ENCODE results near the gene FGF14. TPM values are rescaled to one million over a fixed set of nuclear protein-coding genes. Genes with fewer than 3 reads are reported as not detected.

Gene FGF14
- total RNA-seq, 2 experiments from 2014 or later, result not detected

- Histone ChIP-seq H3K4me1 (ENCODE audit: insufficient read depth, low read length, poor library complexity, severe bottlenecking) (no peaks in the 10 kb centered on the region), H3K4me3 (ENCODE audit: low read depth, low read length, poor library complexity, severe bottlenecking) (no peak overlapping the region), H4K20me1 (ENCODE audit: insufficient read depth, low read length) (no peaks in the 10 kb centered on the region), H2AFZ (ENCODE audit: low read length) (no peak overlapping the region), H3K4me2 (ENCODE audit: low read length) (no peak overlapping the region), H3K9me3 (ENCODE audit: low read length) (no peaks in the 10 kb centered on the region), H3K79me2 (ENCODE audit: insufficient read depth, low read depth, low read length) (no peaks in the 10 kb centered on the region), H3K27ac (ENCODE audit: low read depth, low read length, poor library complexity, severe bottlenecking) (no peak overlapping the region), H3K9me2 (ENCODE audit: insufficient read depth, low read length) (no peaks in the 10 kb centered on the region), H3K36me3 (ENCODE audit: insufficient read depth, low read length) (no peaks in the 10 kb centered on the region)
- ChIA-PET POLR2A (no interaction called here), CTCF (ENCODE audit: unreplicated experiment) (no interaction called here)
- DNase-seq (ENCODE audit: low spot score), result no peak
- no TSS peak for BruUV-seq (replicated peaks)
- TF ChIP-seq EZH2phosphoT487 (IDR thresholded peaks at IDR 0.05; ENCODE audit: borderline replicate concordance, low read depth, low read length) (no peak), CTCF (conservative IDR thresholded peaks at IDR 0.05; ENCODE audit: low read length) (no peak)
- intact Hi-C loops (cut with micrococcal nuclease; ENCODE audit: unreplicated experiment), result no loop called here
Measured at GRCh38 chr13:102291587-102292218, 110.1 kb downstream of the FGF14 start.

GRCh38 chr13:102289606-102290005 is 112.2 kb downstream of the FGF14 start:
- H3K27ac ChIP-seq (ENCODE audit: low read depth, low read length, poor library complexity, severe bottlenecking), result no peak overlapping the region
- no peaks in the 10 kb centered on the region for H3K79me2 ChIP-seq (ENCODE audit: insufficient read depth, low read depth, low read length)
- ChIA-PET CTCF (ENCODE audit: unreplicated experiment) (no interaction called here), POLR2A (interaction anchor here (0.7 kb wide), 1 partner anchor 68 kb away, joined by 3 read pairs; no protein-coding TSS in a partner anchor)
- no peak overlapping the region for H3K4me3 ChIP-seq (ENCODE audit: low read depth, low read length, poor library complexity, severe bottlenecking)
- intact Hi-C loops (cut with micrococcal nuclease; ENCODE audit: unreplicated experiment), result no loop called here
- no peaks in the 10 kb centered on the region for H4K20me1 ChIP-seq (ENCODE audit: insufficient read depth, low read length)
- TF ChIP-seq EZH2phosphoT487 (IDR thresholded peaks at IDR 0.05; ENCODE audit: borderline replicate concordance, low read depth, low read length), result no peak
- no peak for TF ChIP-seq CTCF (conservative IDR thresholded peaks at IDR 0.05; ENCODE audit: low read length)
- no peaks in the 10 kb centered on the region for H3K9me3 ChIP-seq (ENCODE audit: low read length)
- H3K4me1 ChIP-seq (ENCODE audit: insufficient read depth, low read length, poor library complexity, severe bottlenecking), result no peaks in the 10 kb centered on the region
- DNase-seq (ENCODE audit: low spot score), result no peak
- H3K4me2 ChIP-seq (ENCODE audit: low read length), result no peak overlapping the region
- no peaks in the 10 kb centered on the region for H3K9me2 ChIP-seq (ENCODE audit: insufficient read depth, low read length)
- no peak overlapping the region for H2AFZ ChIP-seq (ENCODE audit: low read length)
- H3K36me3 ChIP-seq (ENCODE audit: insufficient read depth, low read length), result no peaks in the 10 kb centered on the region
- no TSS peak for BruUV-seq (replicated peaks)

GRCh38 chr13:102286326-102286725 is 115.5 kb downstream of the FGF14 start:
- TF ChIP-seq CTCF (conservative IDR thresholded peaks at IDR 0.05; ENCODE audit: low read length) (no peak), EZH2phosphoT487 (IDR thresholded peaks at IDR 0.05; ENCODE audit: borderline replicate concordance, low read depth, low read length) (no peak)
- ChIA-PET POLR2A (no interaction called here), CTCF (ENCODE audit: unreplicated experiment) (no interaction called here)
- H3K4me3 ChIP-seq (ENCODE audit: low read depth, low read length, poor library complexity, severe bottlenecking), result no peak overlapping the region
- H3K4me2 ChIP-seq (ENCODE audit: low read length), result no peak overlapping the region
- H4K20me1 ChIP-seq (ENCODE audit: insufficient read depth, low read length), result no peaks in the 10 kb centered on the region
- H3K9me3 ChIP-seq (ENCODE audit: low read length), result no peaks in the 10 kb centered on the region
- no peaks in the 10 kb centered on the region for H3K9me2 ChIP-seq (ENCODE audit: insufficient read depth, low read length)
- H3K36me3 ChIP-seq (ENCODE audit: insufficient read depth, low read length), result no peaks in the 10 kb centered on the region
- no peak overlapping the region for H3K27ac ChIP-seq (ENCODE audit: low read depth, low read length, poor library complexity, severe bottlenecking)
- BruUV-seq (replicated peaks), result no TSS peak
- H3K79me2 ChIP-seq (ENCODE audit: insufficient read depth, low read depth, low read length), result no peaks in the 10 kb centered on the region
- H3K4me1 ChIP-seq (ENCODE audit: insufficient read depth, low read length, poor library complexity, severe bottlenecking), result no peaks in the 10 kb centered on the region
- H2AFZ ChIP-seq (ENCODE audit: low read length), result no peak overlapping the region
- no peak for DNase-seq (ENCODE audit: low spot score)
- intact Hi-C loops (cut with micrococcal nuclease; ENCODE audit: unreplicated experiment), result no loop called here
